CD4-positive, alpha-beta T cell treated with Interleukin-17A for 4 hours (primary cell): ENCODE results near the gene BAIAP2L2.
"Not testable (repeated sequence)": the region's sequence is repeated elsewhere in the genome, so short reads cannot be mapped to it uniquely, and the experiment has no call there.

ENCODE experiments used
- DNase-seq: peaks from one replicate; pipeline ENCODE4 v3.0.0-alpha.2; 2020; ENCODE audit warnings: mixed read lengths

The BAIAP2L2 gene

GRCh38 chr22:38126928-38127668 is 16.6 kb upstream of the BAIAP2L2 start:
- no peak for DNase-seq

- no peak for DNase-seq
Measured at GRCh38 chr22:38125751-38126201, 15.3 kb upstream of the BAIAP2L2 start.

GRCh38 chr22:38125038-38125610 is 14.6 kb upstream of the BAIAP2L2 start:
- no peak for DNase-seq

GRCh38 chr22:38124236-38124974 is 13.9 kb upstream of the BAIAP2L2 start:
- no peak for DNase-seq

- DNase-seq: no peak
Measured at GRCh38 chr22:38122616-38123015, 12.1 kb upstream of the BAIAP2L2 start.

GRCh38 chr22:38120359-38121110 is 10.1 kb upstream of the BAIAP2L2 start:
- no peak for DNase-seq

GRCh38 chr22:38118747-38119146 is 8.3 kb upstream of the BAIAP2L2 start:
- not testable (repeated sequence) for DNase-seq

- DNase-seq: no peak
Measured at GRCh38 chr22:38118182-38118581, 7.7 kb upstream of the BAIAP2L2 start.

GRCh38 chr22:38117556-38117955 is 7.1 kb upstream of the BAIAP2L2 start:
- not testable (repeated sequence) for DNase-seq

GRCh38 chr22:38115423-38116205 is 5.1 kb upstream of the BAIAP2L2 start:
- no peak for DNase-seq

GRCh38 chr22:38114484-38115398 is 4.3 kb upstream of the BAIAP2L2 start:
- DNase-seq: peak; percentile 82

- DNase-seq: no peak
Measured at GRCh38 chr22:38112381-38112780, 1.9 kb upstream of the BAIAP2L2 start.

GRCh38 chr22:38111925-38112355 is 1.5 kb upstream of the BAIAP2L2 start:
- no peak for DNase-seq

- no peak for DNase-seq
Measured at GRCh38 chr22:38110863-38111852, 674 bp upstream of the BAIAP2L2 start.

- no peak for DNase-seq
Measured at GRCh38 chr22:38109371-38110001, 998 bp downstream of the BAIAP2L2 start.

GRCh38 chr22:38108561-38109319 is 1.7 kb downstream of the BAIAP2L2 start:
- no peak for DNase-seq

- no peak for DNase-seq
Measured at GRCh38 chr22:38107692-38108515, 2.6 kb downstream of the BAIAP2L2 start.
